Activated B cell treated with CpG ODN at 0.5 μM for 24 hours (primary cell): Measurements from ENCODE around the gene NLRP9. TPM values are rescaled to one million over a fixed set of nuclear protein-coding genes. Genes with fewer than 3 reads are reported as not detected.

Source experiments
- ATAC-seq: fragments of 200-7000 bp; cut with Tn5 transposase; one replicate; pipeline ENCODE4 v1.10.0; 2021; ENCODE audit warnings: low read depth, mild to moderate bottlenecking, moderate library complexity
- CTCF ChIA-PET: fragments of 350-600 bp; sonication (Branson Sonifier 250); formaldehyde crosslinking; loops from one replicate; lab custom pipeline; 2021; ENCODE audit warnings: antibody characterized with exemption; lab: Charles Lee
- POLR2A ChIA-PET: fragments of 350-600 bp; sonication (Branson Sonifier 250); formaldehyde crosslinking; loops from one replicate; lab custom pipeline; 2021; ENCODE audit warnings: antibody characterized with exemption; lab: Charles Lee
- DNase-seq: peaks from one replicate; pipeline ENCODE4 v3.0.0; 2022
- H3K27ac Mint-ChIP-seq: one replicate; pipeline ENCODE4 v1.8.0; 2020; ENCODE audit warnings: mixed read lengths
- H3K27me3 Mint-ChIP-seq: one replicate; pipeline ENCODE4 v1.8.0; 2021; ENCODE audit warnings: mixed read lengths
- H3K36me3 Mint-ChIP-seq: one replicate; pipeline ENCODE4 v1.8.0; 2021; ENCODE audit warnings: low read depth, mixed read lengths
- H3K4me1 Mint-ChIP-seq: one replicate; pipeline ENCODE4 v1.8.0; 2021; ENCODE audit warnings: mixed read lengths
- H3K4me3 Mint-ChIP-seq: one replicate; pipeline ENCODE4 v1.8.0; 2020; ENCODE audit warnings: mild to moderate bottlenecking, mixed read lengths
- H3K9me3 Mint-ChIP-seq: one replicate; pipeline ENCODE4 v1.8.0; 2020; ENCODE audit warnings: mixed read lengths
- intact Hi-C: fragments of 100-400 bp; cut with micrococcal nuclease; formaldehyde crosslinking; loops from one replicate; pipeline ENCODE4 v1.15.1; 2024
- total RNA-seq: library from RNA; stranded (reverse); gene quantifications from 2 replicates; pipeline ENCODE4 v1.2.3, GENCODE V29; 2022
- TF ChIP-seq, protein P1 (sequence below): fragments of 200-600 bp; IDR thresholded peaks from one replicate; pipeline ENCODE4 v1.8.0; 2022; ENCODE audit warnings: antibody characterized with exemption, mild to moderate bottlenecking

NLRP9 gene
- total RNA-seq, 1 donor from 2014 or later: not detected

DNA sequence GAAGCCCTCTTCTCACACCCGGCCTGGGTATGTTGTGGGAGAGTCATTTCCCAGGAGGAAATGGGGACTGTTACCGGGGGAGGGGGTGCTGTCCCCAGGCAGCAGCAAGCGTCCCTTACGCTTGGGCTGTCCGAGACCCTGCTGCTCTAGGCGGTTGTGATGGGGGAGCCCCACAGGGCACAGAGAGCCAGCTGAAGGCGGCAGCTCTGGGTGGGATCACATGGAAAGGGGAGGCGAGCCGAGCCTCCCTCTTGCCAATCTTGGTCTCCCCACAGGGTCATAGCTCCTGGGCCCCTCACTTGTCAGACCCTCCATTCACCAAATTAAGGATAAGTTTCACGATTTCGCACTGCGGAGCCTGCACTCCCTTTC is 41.1 kb downstream of the NLRP9 start:
- peaks cover 62% of the 10 kb centered on the region for H3K36me3 Mint-ChIP-seq

GRCh38 chr19:55696301-55697068 is 41.7 kb downstream of the NLRP9 start:
- Mint-ChIP-seq H3K4me1 (no peaks in the 10 kb centered on the region), H3K4me3 (no peak overlapping the region), H3K27ac (no peak overlapping the region), H3K36me3 (peaks cover 64% of the 10 kb centered on the region), H3K9me3 (no peaks in the 10 kb centered on the region), H3K27me3 (no peaks in the 10 kb centered on the region)
- ATAC-seq: no peak
- CTCF ChIA-PET: no interaction called here
- DNase-seq: no peak
- POLR2A ChIA-PET: no interaction called here
- TF ChIP-seq, protein P1, sequence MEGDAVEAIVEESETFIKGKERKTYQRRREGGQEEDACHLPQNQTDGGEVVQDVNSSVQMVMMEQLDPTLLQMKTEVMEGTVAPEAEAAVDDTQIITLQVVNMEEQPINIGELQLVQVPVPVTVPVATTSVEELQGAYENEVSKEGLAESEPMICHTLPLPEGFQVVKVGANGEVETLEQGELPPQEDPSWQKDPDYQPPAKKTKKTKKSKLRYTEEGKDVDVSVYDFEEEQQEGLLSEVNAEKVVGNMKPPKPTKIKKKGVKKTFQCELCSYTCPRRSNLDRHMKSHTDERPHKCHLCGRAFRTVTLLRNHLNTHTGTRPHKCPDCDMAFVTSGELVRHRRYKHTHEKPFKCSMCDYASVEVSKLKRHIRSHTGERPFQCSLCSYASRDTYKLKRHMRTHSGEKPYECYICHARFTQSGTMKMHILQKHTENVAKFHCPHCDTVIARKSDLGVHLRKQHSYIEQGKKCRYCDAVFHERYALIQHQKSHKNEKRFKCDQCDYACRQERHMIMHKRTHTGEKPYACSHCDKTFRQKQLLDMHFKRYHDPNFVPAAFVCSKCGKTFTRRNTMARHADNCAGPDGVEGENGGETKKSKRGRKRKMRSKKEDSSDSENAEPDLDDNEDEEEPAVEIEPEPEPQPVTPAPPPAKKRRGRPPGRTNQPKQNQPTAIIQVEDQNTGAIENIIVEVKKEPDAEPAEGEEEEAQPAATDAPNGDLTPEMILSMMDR: no peak
- intact Hi-C loops: no loop called here

More for the DNA sequence above, 41.1 kb downstream of the NLRP9 start:
- intact Hi-C loops: no loop called here
- Mint-ChIP-seq H3K4me3 (no peak overlapping the region), H3K27ac (no peak overlapping the region), H3K27me3 (no peaks in the 10 kb centered on the region), H3K4me1 (no peaks in the 10 kb centered on the region), H3K9me3 (no peaks in the 10 kb centered on the region)
- CTCF ChIA-PET: no interaction called here
- ATAC-seq (no peak), DNase-seq (no peak)
- TF ChIP-seq, protein P1: no peak
- POLR2A ChIA-PET: no interaction called here

GRCh38 chr19:55695511-55696290 is 42.5 kb downstream of the NLRP9 start:
- Mint-ChIP-seq H3K27me3 (no peaks in the 10 kb centered on the region), H3K9me3 (no peaks in the 10 kb centered on the region), H3K4me3 (no peak overlapping the region), H3K36me3 (peaks cover 70% of the 10 kb centered on the region), H3K4me1 (no peaks in the 10 kb centered on the region), H3K27ac (no peak overlapping the region)
- CTCF ChIA-PET: no interaction called here
- DNase-seq (no peak), ATAC-seq (no peak)
- POLR2A ChIA-PET: no interaction called here
- intact Hi-C loops: no loop called here
- TF ChIP-seq, protein P1: no peak

GRCh38 chr19:55694656-55695491 is 43.3 kb downstream of the NLRP9 start:
- ChIA-PET POLR2A (no interaction called here), CTCF (no interaction called here)
- TF ChIP-seq, protein P1: no peak
- Mint-ChIP-seq H3K27me3 (no peaks in the 10 kb centered on the region), H3K9me3 (no peaks in the 10 kb centered on the region), H3K27ac (no peak overlapping the region), H3K4me3 (no peak overlapping the region), H3K4me1 (no peaks in the 10 kb centered on the region), H3K36me3 (peaks cover 70% of the 10 kb centered on the region)
- ATAC-seq (no peak), DNase-seq (no peak)
- intact Hi-C loops: no loop called here

DNA sequence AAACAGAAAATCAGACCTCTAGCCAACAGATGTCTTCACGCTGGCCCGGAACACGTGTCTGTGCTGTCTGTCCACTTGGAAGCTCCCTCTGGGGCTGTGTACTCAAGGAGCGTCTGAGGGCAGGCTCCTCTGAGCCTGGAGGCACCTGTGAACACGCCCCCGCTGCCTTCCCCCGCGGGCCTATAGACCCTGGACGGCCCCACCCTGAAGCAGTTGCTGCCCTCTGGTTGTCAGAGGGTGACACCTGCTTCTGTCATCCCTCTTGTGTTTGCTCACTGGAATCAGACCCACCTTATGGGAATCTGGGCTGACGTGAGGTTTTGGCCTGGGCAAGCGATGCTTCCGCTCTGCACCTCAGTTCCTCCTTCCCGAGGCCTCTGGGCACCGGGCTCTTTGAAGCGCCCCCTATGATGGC is 44.0 kb downstream of the NLRP9 start:
- no peaks in the 10 kb centered on the region for H3K9me3 Mint-ChIP-seq
- CTCF ChIA-PET: no interaction called here
- TF ChIP-seq, protein P1: no peak
- POLR2A ChIA-PET: no interaction called here
- H3K27me3 Mint-ChIP-seq: no peaks in the 10 kb centered on the region
- peaks cover 70% of the 10 kb centered on the region for H3K36me3 Mint-ChIP-seq
- intact Hi-C loops: no loop called here
- ATAC-seq (no peak), DNase-seq (no peak)
- no peak overlapping the region for H3K4me3 Mint-ChIP-seq
- peaks cover 1% of the 10 kb centered on the region for H3K4me1 Mint-ChIP-seq
- H3K27ac Mint-ChIP-seq: no peak overlapping the region
